ENCODE results near the gene HIVEP3.

HIVEP3 gene

GRCh38 chr1:41919131-41919530, 409 bp upstream of the HIVEP3 start:
- DNase-seq (ENCODE audit: low read depth, low spot score): no peak
- no peak overlapping the region for H3K4me3 ChIP-seq
- H3K9me3 ChIP-seq (ENCODE audit: low read depth, low read length): no peaks in the 10 kb centered on the region
- no peak overlapping the region for H3K9ac ChIP-seq (ENCODE audit: insufficient read length)
- H3K36me3 ChIP-seq (ENCODE audit: insufficient read depth, low read length): no peaks in the 10 kb centered on the region
- TF ChIP-seq FOXP2 (optimal IDR thresholded peaks at IDR 0.05; ENCODE audit: control extremely low read depth, extremely low read length, insufficient read depth) (no peak), EZH2 (IDR thresholded peaks at IDR 0.05) (no peak), POLR2AphosphoS5 (IDR thresholded peaks at IDR 0.05; ENCODE audit: borderline replicate concordance, low read depth, low read length) (no peak)
- H3K27ac ChIP-seq: no peak overlapping the region

GRCh38 chr1:41917835-41918449, 780 bp downstream of the HIVEP3 start:
- H3K27ac ChIP-seq: no peak overlapping the region
- TF ChIP-seq POLR2AphosphoS5 (IDR thresholded peaks at IDR 0.05; ENCODE audit: borderline replicate concordance, low read depth, low read length) (no peak), EZH2 (IDR thresholded peaks at IDR 0.05) (peak; percentile 58), FOXP2 (optimal IDR thresholded peaks at IDR 0.05; ENCODE audit: control extremely low read depth, extremely low read length, insufficient read depth) (no peak)
- H3K9me3 ChIP-seq (ENCODE audit: low read depth, low read length): no peaks in the 10 kb centered on the region
- DNase-seq (ENCODE audit: low read depth, low spot score): no peak
- H3K36me3 ChIP-seq (ENCODE audit: insufficient read depth, low read length): no peaks in the 10 kb centered on the region
- H3K9ac ChIP-seq (ENCODE audit: insufficient read length): no peak overlapping the region
- H3K4me3 ChIP-seq: peak overlapping the region; percentile 53

DNA sequence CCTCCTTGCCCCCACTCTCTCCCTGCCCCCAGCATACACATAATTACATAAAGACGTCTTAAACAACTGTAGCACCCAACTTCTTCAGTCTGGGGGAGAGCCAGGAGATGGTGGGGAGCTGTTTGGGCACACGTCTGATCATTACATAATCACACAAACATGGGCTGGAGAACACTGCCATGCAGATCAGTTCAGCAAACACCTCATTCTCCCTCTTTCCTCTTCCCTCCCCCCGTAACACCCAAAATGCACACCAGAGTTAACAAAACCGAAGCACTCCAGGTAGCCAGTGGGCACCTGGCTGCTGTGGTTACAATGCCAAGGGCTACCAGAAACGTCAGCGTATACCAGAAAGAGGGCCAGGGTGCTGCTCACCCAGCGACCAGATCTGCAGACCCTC, 1.6 kb downstream of the HIVEP3 start:
- Histone ChIP-seq H3K4me3 (no peak overlapping the region), H3K27ac (no peak overlapping the region), H3K36me3 (ENCODE audit: insufficient read depth, low read length) (no peaks in the 10 kb centered on the region), H3K9ac (ENCODE audit: insufficient read length) (no peak overlapping the region), H3K9me3 (ENCODE audit: low read depth, low read length) (no peaks in the 10 kb centered on the region)
- no peak for TF ChIP-seq POLR2AphosphoS5 (IDR thresholded peaks at IDR 0.05; ENCODE audit: borderline replicate concordance, low read depth, low read length)
- TF ChIP-seq EZH2 (IDR thresholded peaks at IDR 0.05): no peak
- TF ChIP-seq FOXP2 (optimal IDR thresholded peaks at IDR 0.05; ENCODE audit: control extremely low read depth, extremely low read length, insufficient read depth): no peak
- no peak for DNase-seq (ENCODE audit: low read depth, low spot score)

GRCh38 chr1:41915786-41916571, 2.7 kb downstream of the HIVEP3 start:
- TF ChIP-seq POLR2AphosphoS5 (IDR thresholded peaks at IDR 0.05; ENCODE audit: borderline replicate concordance, low read depth, low read length) (no peak), FOXP2 (optimal IDR thresholded peaks at IDR 0.05; ENCODE audit: control extremely low read depth, extremely low read length, insufficient read depth) (no peak), EZH2 (IDR thresholded peaks at IDR 0.05) (no peak)
- no peak overlapping the region for H3K27ac ChIP-seq
- no peak for DNase-seq (ENCODE audit: low read depth, low spot score)

DNA sequence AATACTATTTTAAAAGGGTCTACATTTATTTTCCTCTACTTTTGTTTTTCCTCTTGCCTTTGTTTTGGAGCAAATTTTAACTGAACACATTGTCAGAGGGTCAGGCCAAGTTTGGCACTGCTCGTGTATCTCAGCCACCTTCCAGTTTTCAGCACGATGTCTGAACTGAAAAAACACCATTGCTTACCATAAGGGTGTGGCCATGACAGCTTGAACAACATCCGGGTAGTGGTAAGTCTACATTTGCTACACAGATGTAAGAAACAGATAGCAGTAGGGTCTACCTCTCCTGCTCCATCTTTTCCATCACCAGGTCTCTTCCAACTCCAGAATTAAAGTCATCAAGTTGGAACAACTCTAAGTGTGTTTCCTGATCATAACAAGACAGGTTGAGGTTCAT, 4.2 kb downstream of the HIVEP3 start:
- H3K36me3 ChIP-seq (ENCODE audit: insufficient read depth, low read length): no peaks in the 10 kb centered on the region
- no peak for TF ChIP-seq FOXP2 (optimal IDR thresholded peaks at IDR 0.05; ENCODE audit: control extremely low read depth, extremely low read length, insufficient read depth)
- no peak for TF ChIP-seq POLR2AphosphoS5 (IDR thresholded peaks at IDR 0.05; ENCODE audit: borderline replicate concordance, low read depth, low read length)
- no peak for TF ChIP-seq EZH2 (IDR thresholded peaks at IDR 0.05)
- H3K9ac ChIP-seq (ENCODE audit: insufficient read length): no peak overlapping the region
- no peak overlapping the region for H3K27ac ChIP-seq
- DNase-seq (ENCODE audit: low read depth, low spot score): no peak
- no peaks in the 10 kb centered on the region for H3K9me3 ChIP-seq (ENCODE audit: low read depth, low read length)
- H3K4me3 ChIP-seq: no peak overlapping the region

More at GRCh38 chr1:41915786-41916571, 2.7 kb downstream of the HIVEP3 start:
- Histone ChIP-seq H3K36me3 (ENCODE audit: insufficient read depth, low read length) (no peaks in the 10 kb centered on the region), H3K9me3 (ENCODE audit: low read depth, low read length) (no peaks in the 10 kb centered on the region), H3K4me3 (no peak overlapping the region), H3K9ac (ENCODE audit: insufficient read length) (no peak overlapping the region)

DNA sequence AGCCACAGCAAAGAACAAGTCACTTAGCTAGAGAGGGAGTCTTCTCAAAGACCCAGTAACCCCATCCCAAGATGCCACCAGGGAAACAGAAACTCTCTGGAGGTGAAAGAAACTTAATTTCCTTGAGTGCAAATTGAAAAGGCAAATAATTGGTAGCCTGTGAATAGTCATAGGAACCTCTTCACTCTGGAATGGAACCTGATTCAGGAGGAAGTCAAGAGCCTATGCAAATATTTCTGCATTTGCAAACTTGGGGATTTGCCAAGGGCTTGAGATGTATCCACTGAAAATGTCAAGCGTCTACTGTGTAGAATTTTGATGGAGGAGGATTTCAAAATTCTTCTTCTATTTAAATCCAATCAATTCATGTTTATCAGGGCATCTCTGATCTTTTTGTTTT, 5.7 kb downstream of the HIVEP3 start:
- Histone ChIP-seq H3K9me3 (ENCODE audit: low read depth, low read length) (no peaks in the 10 kb centered on the region), H3K9ac (ENCODE audit: insufficient read length) (no peak overlapping the region), H3K36me3 (ENCODE audit: insufficient read depth, low read length) (no peaks in the 10 kb centered on the region), H3K4me3 (no peak overlapping the region), H3K27ac (no peak overlapping the region)
- no peak for DNase-seq (ENCODE audit: low read depth, low spot score)
- TF ChIP-seq POLR2AphosphoS5 (IDR thresholded peaks at IDR 0.05; ENCODE audit: borderline replicate concordance, low read depth, low read length): no peak
- no peak for TF ChIP-seq EZH2 (IDR thresholded peaks at IDR 0.05)
- TF ChIP-seq FOXP2 (optimal IDR thresholded peaks at IDR 0.05; ENCODE audit: control extremely low read depth, extremely low read length, insufficient read depth): no peak

- DNase-seq (ENCODE audit: low read depth, low spot score): no peak
- H3K4me3 ChIP-seq: no peak overlapping the region
- no peaks in the 10 kb centered on the region for H3K36me3 ChIP-seq (ENCODE audit: insufficient read depth, low read length)
- TF ChIP-seq FOXP2 (optimal IDR thresholded peaks at IDR 0.05; ENCODE audit: control extremely low read depth, extremely low read length, insufficient read depth) (no peak), EZH2 (IDR thresholded peaks at IDR 0.05) (no peak), POLR2AphosphoS5 (IDR thresholded peaks at IDR 0.05; ENCODE audit: borderline replicate concordance, low read depth, low read length) (no peak)
- no peaks in the 10 kb centered on the region for H3K9me3 ChIP-seq (ENCODE audit: low read depth, low read length)
- H3K9ac ChIP-seq (ENCODE audit: insufficient read length): no peak overlapping the region
- H3K27ac ChIP-seq: no peak overlapping the region
Observed at GRCh38 chr1:41908288-41908895, 10.3 kb downstream of the HIVEP3 start.

GRCh38 chr1:41907446-41907845, 11.3 kb downstream of the HIVEP3 start:
- DNase-seq (ENCODE audit: low read depth, low spot score): no peak
- H3K36me3 ChIP-seq (ENCODE audit: insufficient read depth, low read length): no peaks in the 10 kb centered on the region
- H3K27ac ChIP-seq: no peak overlapping the region

More at GRCh38 chr1:41907446-41907845, 11.3 kb downstream of the HIVEP3 start:
- no peaks in the 10 kb centered on the region for H3K9me3 ChIP-seq (ENCODE audit: low read depth, low read length)
- H3K9ac ChIP-seq (ENCODE audit: insufficient read length): no peak overlapping the region
- no peak overlapping the region for H3K4me3 ChIP-seq
- no peak for TF ChIP-seq EZH2 (IDR thresholded peaks at IDR 0.05)
- no peak for TF ChIP-seq POLR2AphosphoS5 (IDR thresholded peaks at IDR 0.05; ENCODE audit: borderline replicate concordance, low read depth, low read length)
- no peak for TF ChIP-seq FOXP2 (optimal IDR thresholded peaks at IDR 0.05; ENCODE audit: control extremely low read depth, extremely low read length, insufficient read depth)
